RPMI7951 (cell line): ENCODE measurements around the gene ROBO1. TPM values are rescaled to one million over a fixed set of nuclear protein-coding genes. Genes with fewer than 3 reads are reported as not detected.
"Not testable (repeated sequence)": the region's sequence is repeated elsewhere in the genome, so short reads cannot be mapped to it uniquely, and the experiment has no call there.

Experiments used
- DNase-seq: peaks from one replicate; pipeline ENCODE4 v3.0.0-alpha.2; 2012; ENCODE audit warnings: low read depth
- total RNA-seq: library from RNA; depleted of rRNA; stranded (reverse); fragments of >200 nt; shearing (Covaris generic); gene quantifications from 2 replicates; pipeline ENCODE4 v1.2.3, GENCODE V29; 2014; rRNA removed

The ROBO1 gene
- 36.2 and 40.0 TPM in 2 replicates for total RNA-seq

DNA sequence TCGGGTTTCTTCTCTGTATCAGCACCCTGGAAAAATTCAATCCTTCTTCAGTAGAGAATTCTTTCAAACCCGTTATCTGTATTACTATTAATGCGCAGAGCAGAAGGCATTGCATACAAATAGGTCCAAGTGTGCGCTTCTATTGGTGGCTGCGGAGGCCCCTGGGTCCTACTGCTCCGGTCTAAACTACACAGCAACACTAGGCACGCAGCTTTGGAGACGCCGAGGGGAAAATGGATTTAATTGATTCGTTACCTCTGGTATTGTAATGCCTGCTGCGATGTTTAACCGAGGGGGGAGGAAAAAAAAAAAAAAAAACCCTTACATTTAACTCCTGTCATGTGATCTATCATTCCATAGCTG, at the start of gene ROBO1:
TSS of gene ROBO1 (minus strand) at position 94 of the 363 bp plus-strand sequence.
- no peak for DNase-seq

DNA sequence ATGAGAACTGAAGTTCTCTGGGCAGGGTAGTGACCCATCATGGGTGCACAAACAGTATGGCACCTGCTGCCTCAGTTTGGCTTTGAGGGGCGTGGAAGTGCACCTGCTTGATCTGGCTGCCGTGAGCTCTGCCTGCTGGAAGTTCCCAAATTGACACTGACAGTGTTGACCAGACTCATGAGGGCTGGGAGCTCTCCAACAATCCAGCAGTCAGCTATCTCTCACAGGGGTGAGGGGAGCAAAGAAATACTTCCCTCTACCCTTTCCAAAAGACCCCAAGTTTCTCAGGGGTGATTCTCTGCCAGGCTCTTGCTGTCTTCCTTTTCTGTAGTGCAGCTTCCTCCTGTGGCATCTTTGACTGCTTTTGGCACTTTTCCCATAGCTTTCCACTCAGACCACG, 49.4 kb upstream of the ROBO1 start:
- DNase-seq: no peak

DNA sequence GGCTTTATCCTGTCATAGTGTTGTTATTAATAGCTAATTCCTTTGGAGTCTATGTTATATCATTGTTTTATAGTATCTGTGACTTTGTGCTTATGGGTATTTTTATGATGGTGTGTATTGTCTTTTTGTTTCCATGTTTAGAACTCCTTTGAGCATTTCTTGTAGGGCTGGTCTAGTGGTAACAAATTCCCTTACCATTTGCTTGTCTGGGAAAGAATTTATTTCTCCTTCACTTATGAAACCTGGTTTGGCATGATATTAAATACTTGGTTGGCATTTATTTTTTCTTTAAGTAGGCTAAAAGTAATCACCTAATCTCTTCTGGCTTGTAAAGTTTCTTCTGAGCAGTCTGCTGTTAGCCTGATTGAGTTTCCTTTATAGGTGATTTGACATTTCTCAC, 47.7 kb upstream of the ROBO1 start:
- no peak for DNase-seq

DNA sequence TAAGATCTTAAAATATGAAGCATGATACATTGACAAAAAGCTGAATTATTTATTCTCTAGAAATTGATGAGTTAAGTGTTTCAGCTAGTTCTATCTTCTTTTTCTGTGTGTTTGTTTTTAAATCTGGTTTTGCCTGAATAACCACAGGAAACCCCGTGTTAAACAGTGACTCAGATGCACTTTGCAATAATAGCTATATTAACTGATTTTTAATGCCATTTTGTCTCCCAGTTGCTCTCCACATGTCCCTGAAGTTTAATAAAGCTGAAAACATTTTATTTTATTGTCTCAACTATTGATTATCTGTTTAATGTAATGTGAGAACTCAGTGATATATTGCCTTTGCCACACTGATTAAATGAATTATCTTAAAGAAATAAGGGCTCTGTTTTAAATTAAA, 42.8 kb upstream of the ROBO1 start:
- no peak for DNase-seq

DNA sequence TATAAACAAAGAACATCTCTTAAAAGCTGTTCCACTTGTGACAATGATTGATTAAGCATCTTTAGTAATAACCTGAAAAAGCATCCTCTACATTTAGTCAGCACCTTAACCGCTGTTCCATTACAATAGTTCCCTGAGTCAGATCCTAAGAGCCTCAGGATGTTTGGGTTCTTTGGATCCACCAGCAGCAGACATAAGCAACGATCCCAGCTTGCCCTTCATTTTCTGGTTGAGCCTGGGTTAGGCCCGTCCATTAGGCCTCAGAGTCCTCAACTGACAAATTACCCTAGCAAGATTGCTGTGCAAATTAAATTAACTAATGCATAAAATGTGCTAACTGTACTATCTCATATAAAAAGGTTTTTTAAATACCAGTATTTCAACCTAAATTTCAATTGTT, 42.3 kb upstream of the ROBO1 start:
- DNase-seq: no peak

DNA sequence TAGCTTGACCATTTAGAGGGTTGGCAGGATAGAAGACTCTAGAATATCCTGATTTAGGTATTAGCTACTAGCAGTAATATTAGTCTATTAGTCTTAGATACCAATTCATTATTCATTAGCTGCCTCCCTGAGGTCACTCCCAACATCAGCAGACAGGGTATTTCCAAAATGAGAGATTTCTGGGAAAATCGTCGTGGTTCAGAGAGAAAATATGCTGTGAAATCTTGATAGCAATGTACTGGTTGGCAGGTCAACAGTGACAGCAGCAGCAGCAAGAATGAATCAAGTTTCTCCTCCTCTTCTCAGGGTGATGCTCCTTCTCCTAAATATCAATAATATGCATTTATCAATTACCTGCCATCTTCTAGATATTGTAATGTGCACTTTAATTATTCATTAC, 41.3 kb upstream of the ROBO1 start:
- DNase-seq: no peak

DNA sequence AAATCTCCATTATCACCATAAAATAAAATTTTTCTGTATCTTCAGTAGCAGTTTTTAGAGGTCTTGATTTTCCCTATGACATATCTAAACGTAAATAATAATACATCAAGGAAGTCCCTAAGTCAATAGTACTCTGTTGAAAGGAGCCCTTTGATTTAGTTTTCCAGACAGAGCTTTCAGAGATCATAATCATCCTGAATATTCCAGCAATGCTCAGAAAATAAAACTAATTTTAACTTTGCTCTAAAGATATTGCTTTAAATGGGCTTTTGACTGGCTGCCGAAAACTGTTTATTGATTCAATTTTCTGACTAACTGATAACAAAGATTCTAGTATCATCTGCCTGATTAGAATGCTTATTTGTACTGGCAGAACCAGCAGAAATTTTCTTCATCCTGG, 40.7 kb upstream of the ROBO1 start:
- DNase-seq: no peak

DNA sequence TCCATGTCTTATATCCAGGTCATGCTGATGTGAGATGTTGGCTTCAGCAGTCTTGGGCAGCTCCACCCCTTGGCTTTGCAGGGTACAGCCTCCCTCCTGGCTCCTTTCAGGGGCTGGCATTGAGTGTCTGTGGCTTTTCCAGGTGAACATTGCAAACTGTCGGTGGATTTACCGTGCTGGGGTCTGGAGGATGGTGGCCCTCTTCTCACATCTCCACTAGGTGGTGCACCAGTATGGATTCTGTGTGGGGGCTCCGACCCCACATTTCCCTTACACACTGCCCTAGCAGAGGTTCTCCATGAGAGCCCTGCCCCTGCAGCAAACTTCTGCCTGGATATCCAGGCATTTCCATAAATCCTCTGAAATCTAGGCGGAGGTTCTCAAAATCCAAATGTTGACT, 22.4 kb upstream of the ROBO1 start:
- not testable (repeated sequence) for DNase-seq

DNA sequence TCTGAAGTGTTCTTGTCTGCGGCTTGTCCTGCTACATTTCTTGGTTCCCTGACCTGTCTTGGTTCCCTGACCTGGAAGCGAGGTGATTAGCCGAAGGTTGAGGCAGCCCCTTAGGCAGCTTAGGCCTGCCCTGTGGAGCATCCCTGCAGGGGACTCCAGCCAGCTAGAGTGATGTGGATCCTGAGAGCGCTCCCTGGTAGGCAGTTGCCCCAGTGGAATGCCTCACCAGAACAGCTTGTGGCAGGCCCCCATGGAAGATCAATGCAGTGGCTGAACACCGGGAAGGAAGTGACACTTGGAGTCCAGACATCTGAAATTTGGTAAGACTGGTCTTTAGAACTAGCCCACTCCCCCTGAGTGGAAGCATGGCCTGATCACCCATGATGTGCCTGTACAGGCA, 5.5 kb upstream of the ROBO1 start:
- no peak for DNase-seq

DNA sequence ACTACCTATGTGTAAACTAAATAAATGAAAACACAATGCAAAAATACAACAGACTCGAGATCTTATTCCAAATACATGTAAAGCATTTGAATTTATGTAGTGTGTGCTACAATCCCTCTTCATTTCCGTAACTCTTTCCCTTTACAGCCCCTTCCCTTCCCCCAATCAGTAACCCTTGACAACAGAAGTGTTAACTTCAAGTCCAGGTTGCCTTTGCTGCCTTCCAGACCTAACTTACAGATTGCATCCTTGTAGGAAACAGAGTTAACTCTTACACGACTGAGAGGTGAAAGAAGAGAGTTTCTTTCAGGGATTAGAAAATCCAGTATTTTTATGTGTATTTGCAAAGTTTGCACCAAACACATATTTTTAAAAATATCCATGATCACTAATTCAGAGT, 1.4 kb upstream of the ROBO1 start:
- no peak for DNase-seq

DNA sequence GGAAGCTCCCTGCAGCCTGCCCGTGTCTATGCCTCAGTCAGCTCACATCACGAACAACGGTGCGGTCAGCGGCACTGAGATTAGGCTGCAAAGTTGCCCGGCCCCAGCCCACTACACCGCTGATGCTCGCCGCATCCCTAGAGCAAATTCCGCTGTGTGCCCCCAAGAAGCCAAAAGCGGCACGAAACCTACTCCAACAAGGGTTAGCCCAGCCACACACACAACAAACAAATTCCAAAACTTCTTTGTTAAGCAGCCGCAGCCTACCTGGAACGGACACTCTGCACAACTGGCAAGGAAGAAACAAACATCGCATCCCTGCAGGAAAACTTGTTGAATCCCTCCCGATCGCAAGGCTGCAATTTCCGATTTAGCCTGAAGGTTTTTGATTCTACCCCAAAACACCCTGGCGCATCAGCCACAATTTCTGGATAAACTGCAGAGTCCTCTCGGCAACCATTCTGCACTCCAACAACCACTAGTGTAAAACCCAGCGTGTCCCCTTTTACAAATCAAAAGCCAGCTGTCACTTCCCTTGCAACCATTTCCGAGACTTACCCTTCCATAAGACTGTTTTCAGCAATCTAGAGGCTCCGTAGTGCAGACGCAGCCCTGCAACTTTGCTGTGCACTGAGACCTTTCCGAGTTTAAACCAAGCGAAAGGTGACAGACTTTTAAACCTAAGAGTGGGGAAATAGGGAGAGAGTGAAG, 449 bp downstream of the ROBO1 start:
- no peak for DNase-seq

DNA sequence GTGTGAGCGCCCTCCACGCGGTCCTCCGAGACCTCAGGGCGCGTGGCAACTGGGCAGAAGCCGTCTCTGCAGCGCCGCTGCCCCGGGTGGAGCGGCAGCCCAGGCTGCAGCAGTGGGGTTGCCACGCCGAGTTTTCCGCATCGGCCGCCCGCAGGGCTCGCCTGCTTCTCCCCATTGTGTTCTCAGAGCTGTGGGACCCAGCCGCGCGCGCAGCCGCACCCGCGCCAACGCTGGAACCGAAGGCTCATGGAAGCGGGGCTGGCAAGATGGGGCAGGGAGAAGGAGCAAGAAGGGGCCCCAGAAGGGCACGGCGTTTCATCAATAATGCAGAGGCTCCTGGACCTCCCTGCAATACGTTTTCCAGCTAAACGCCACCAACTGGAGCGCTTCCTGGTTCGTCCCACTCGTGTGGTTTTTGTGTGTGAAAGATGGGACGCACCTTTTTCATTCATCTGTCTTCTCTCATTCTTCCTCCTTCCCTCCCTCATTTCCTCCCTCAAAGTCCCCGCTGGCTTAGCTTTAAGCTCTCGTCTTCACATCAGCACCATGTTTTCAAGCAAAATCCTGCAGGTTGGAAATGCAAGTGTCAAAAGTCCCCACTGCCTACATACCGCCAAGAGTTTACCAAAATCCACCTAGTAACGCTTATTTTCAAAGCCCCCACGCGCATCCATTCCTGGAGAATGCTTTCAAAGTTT, 1.2 kb downstream of the ROBO1 start:
- no peak for DNase-seq

DNA sequence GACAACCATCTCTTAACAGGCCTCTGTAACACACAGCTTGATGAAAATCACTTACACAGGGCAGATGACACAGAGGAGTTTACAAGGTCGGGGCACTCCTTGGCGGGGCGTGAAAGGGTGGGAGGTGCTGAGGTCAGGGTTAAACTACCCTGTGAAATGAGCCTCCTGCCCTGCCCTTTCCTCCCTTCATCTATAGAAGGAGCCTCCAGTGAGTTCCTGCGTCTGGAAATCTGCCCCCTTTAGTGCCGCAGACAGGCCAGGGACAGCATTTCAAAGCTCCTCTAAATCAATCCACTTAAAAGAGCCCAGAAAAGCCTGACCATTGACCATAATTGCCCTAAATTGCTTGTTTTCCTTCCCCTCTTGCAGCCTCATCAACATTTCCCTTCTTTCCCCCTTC, 1.9 kb downstream of the ROBO1 start:
- DNase-seq: no peak

DNA sequence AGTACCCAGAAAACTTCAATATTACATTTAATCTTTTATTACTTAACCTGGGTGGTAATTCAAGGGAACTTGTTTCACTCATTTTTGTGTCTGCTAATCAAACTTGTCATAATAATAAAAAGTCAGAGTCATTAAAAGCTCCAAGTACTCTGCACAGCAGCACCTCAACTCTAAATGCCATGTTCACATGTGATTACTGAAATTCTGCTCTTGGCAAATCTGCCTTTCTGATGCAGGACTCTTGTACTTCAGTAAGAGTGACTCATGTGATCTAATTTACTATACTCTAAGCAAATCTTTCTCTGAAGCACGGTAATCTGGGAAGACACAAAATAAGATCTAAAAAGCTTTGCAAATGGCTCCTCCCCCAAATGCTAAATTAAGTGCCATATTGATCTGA, 6.4 kb downstream of the ROBO1 start:
- DNase-seq: no peak

DNA sequence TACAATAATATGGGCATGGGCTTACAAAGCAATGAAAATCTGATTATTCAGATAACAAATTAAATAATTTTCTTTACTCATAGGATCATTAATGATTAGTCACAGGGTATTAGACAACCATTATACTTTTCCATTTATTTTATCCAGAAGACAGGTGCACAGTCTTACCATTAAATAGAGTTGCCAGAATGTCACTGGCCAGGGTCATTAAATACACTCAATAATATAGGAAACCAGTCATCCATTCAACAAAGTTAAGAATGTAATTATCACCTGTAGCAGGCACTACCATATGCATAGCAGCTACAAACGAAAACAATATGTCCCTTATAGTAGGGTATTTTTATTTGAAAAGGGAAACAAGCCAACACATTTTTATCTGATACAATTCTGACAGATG, 16.1 kb downstream of the ROBO1 start:
- DNase-seq: no peak

DNA sequence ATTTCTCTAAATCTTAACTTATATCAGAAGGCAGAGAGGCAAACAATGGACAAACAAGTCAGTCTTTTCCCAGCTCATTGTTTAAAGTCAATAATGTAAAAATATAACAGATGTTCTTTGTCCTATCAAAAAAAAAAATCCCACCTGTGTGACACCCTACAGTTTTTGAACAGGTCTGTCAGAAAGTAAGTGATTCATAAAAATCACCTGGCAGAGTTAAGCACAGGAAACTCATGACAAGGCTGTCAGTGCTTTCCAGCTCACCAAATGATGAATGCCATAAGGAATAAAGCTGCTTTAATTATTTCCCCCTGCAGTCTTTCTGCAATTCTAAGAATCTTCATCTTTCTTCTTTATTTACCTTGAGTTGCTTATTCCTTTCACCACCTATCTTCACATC, 30.3 kb downstream of the ROBO1 start:
- no peak for DNase-seq

DNA sequence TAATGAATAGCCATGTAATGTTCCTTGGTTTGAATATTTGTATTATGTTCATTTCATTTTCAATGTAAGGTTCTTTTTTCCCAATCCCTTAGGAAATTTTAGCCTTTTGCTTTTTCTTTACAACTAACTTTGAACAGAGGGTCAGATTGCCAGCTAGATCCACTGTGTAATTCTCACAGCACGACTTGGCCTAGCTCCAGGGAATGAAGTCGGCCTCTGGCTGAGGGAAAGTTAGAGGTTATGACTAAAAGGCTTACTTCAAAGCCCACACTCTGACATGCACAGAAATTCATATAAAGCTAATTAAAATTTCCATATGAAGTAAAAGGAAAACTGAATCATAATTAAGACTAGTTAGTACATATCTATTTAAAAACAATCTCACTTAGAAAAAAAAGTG, 38.7 kb downstream of the ROBO1 start:
- peak; percentile 3 for DNase-seq

DNA sequence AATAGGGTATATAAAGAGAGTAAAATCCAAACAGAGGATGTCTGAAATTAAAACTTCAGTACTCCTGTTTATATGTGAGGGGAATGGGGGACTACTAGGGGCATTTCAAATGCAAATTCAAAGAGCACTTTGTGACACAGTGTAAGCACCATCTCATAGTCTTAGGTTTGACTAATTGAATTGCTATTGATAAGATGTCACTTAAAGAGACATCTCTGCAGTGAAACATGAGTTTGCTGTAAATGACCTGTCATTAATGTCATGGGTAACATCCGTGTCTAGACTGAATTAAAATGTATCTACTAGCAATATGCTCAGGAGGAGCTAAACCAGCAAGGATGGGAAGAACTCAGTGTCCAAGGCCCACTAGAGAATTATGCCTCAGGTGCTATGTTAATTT, 41.0 kb downstream of the ROBO1 start:
- no peak for DNase-seq

DNA sequence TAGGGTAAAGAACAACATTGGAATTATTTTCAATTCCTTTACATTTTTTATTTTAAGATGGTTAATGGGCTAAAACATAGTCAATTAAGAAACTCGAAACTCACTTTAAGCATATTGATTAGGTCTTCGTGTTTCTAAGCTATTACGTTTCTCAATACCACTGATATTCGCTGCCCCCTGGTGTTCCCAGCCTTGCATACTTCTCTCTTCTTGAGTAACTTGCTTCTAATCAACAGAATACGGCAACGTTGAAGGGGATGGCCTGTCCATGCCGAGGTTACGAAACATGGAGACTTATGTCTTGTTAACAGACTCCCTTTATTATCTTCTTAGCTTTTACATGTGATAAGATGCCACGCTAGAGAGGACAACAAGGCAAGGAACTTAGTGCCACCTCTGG, 43.6 kb downstream of the ROBO1 start:
- DNase-seq: no peak

DNA sequence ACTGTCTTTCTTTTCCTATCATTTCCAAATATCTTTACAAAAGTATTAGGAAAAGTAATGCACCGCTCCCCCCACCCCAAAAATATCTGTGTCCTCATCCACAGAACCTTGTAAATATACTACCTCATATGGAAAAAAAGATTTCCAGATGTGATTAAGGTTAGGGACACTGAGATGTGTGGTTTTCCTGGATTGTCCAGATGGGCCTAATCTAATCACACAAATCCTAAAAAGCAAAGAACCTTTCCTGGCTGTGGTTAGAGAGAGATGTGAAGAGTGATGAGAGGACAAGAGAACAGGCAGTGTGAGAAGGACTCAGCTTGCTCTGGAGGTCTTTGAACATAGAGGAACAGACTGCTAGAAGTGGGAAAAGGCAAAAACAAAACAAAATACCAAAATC, 77.7 kb downstream of the ROBO1 start:
- DNase-seq: no peak

DNA sequence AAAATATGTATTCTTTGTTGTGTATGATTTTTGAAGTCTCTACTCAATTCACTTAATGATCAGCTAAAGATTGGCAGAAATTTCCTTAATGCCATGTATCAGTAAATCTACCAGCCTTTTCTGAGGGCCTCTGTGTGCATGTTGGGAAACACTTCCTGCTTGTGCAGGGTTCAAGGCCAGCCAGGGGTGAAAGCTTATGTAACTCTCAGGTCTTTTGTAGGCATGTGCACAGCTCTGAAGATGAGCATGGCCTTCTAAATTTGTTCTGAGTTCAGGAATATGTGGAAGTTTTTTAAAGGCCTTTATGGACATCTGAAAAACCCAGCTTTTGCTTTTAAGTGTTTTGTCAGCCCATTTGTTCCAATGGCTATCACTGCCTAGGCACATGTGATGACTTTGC, 82.7 kb downstream of the ROBO1 start:
- no peak for DNase-seq

DNA sequence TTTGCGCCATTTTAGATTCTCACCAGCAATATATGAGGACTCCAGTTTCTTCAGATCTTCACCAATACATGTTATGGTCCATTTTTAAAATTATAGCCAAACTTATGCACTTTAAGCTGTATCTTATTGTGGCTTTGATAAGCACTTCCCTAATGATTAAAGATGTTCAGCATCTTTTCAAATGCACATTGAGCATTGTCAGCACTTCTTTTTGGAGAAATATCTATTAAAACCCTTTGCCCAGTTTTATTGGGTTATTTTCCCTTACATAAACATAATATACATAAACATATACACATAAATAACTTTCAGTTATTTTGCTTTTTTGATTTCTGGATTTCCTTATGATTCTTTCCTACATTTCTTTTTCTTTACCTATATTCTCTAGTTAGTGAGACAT, 83.8 kb downstream of the ROBO1 start:
- DNase-seq: no peak

DNA sequence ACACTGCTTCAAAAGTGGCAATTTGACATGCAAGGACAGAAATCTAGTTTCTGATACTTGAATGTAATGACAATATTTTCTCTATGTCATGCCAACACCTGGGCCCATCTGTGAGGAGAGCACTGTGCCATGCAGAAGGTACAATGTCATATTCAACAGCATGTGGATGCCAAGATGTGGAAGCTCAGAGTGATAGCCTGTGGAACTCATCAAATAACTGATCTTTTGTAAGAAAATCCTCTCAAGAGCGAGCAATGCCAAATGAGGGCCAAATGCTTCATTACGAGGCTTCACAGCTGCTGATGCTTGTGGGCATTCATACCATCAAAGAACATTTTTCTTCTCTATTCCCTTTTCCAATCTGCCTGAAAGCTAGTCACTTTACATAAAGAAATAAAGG, 95.1 kb downstream of the ROBO1 start:
- no peak for DNase-seq

DNA sequence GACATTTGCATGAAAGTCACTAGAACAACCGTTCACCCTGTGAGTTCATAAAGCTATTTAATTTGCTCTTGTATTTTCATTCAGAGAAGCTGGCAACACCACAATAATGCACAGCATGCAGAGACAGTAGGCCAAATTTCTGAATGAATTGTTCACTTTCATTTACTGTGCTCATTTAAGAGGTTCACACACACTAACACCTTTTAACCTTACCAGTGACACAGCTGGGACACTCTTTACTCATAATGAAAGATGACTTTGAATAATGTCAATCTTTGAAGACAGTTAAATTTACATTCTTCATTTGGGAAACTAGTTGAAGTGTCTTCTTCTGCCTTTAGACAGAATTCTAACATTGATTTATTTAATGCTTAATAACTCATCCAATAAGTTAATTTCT, 95.7 kb downstream of the ROBO1 start:
- DNase-seq: no peak
